ENCODE data around the gene RSKR.
A peak's percentile ranks its signal among the peaks of the same experiment; 100 is the strongest.
"Not testable (repeated sequence)": the region's sequence is repeated elsewhere in the genome, so short reads cannot be mapped to it uniquely, and the experiment has no call there.

Gene RSKR

DNA sequence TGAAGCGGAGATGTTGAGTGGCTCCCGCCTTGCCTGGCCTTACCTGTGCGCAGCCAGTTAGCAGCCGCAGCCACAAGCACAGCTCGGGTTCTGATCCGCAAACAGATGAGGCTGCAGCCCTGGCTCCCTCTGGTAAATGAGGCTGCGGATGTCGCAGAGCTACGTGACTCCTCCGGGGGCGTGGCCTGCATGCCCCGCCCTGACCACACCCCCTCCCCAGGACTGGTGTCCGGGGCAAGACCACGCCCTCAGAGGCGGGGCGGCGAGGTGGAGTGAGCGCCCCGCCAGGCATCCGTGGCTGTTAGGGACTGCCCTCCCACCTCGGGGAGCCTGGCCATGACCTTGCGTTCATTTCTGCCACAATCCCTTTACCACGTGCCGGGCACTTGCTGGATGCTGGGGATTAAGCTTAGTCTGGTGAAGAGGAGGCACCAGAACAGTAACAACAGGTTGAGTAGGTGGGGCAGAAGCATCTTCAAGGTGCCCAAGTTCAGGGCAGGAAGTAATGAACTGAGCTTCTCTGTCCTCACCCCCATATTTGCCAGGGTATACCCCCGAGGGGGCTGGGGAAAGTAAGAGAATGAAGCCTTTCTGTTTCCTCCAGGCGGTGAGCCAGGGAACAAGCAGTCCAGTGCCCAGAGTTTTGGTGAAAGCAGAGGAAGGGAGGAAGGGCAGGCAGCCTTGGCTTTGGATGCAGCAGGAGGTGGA is 37.1 kb downstream of the RSKR start, which contains the start of gene ALDOC:
TSS of gene ALDOC (minus strand) at position 138 of the 708 bp plus-strand sequence. CDS start 1,363 bp downstream, outside the sequence.
- peak; percentile 89 for DNase-seq

DNA sequence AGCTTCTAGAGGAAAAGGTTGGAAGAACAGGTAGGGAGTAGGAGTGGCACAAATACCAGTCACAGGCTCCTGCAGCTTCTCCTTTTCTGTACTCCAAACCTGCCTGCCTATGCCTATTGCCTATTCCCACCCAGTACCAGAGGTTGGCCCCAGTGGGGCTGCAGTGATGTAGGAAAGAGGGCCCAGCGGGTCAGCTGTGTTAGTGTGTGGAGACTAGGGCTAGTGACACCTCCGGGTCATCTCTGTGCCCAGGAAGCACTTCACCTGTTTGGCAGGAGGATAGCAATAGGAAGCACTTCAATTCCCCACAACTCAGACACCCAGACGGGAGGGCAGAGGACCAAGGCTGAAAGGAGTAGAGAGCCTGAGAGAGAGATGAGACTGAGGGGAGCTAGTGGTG is 38.0 kb downstream of the RSKR start:
- DNase-seq: not testable (repeated sequence)

DNA sequence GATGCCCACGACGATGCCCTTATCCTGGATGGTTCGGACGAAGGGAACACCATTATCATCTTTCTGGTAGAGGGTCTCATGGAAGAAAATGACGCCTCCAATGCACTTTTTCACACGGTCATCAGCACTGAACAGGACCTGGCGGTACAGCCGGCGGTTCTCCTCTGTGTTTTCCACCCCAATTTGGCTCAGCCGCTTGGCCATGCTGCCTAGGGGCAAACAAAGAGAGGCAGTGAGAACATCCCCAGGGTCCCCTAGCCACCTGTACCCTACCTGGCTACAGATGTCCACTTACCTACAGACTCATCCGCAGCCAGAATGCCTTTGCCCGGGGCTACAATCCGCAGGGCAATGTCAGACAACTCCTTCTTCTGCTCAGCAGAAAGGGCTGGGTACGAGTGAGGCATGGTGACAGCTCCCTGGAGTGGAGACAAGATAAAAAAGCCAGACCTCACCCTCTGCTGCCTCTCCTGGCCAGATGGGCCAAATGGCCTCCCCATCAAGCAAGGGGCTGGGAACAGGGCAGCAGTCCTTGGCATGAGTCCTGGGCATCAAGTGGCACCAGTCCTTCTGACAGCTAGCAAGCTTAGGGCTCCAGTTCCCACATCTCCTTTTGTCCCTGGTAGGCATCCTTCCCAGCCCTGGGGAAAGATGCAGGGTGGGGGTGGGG is 38.7 kb downstream of the RSKR start:
- no peak for DNase-seq

- DNase-seq: no peak
Measured at GRCh38 chr17:28574526-28574925, 39.5 kb downstream of the RSKR start.

- no peak for DNase-seq
Measured at GRCh38 chr17:28573966-28574480, 40.0 kb downstream of the RSKR start.

DNA sequence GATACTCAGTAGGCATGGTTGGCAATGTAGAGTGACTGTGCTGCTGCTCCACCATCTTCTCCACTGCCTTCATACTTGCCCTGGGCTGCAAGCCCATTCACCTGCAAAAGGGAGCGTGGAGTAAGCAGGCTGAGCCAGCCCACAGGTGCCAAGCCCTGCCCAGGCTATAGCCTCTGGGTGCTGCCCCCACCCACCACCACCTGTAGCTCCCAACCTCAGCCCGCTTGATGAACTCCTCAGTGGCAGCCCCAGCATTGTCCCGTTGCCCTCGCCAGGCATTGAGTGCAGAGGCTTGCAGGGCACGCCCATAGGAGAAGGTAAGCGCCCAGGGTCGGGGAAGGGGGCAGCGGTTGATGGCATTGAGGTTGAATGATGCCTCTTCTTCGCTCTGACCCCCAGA is 40.5 kb downstream of the RSKR start:
- no peak for DNase-seq

DNA sequence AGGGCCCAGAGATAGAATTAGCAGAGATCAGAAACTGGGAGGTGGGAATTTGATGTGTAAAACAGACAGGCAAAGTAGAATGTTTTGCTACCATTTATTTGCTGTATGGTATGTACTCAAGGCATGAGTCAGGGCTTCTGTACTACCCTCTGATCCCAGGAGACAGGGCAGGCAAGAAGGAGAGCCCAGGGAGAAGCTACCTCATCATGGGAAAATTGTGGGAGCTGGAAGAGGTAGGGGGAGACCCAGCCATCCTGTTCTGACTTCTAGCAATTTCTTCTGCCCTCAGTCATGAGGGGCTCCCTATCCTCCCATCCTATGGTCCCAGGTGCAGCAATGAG is 41.0 kb downstream of the RSKR start:
- no peak for DNase-seq

- no peak for DNase-seq
Measured at GRCh38 chr17:28572259-28573039, 41.5 kb downstream of the RSKR start.

GRCh38 chr17:28571361-28572122 is 42.4 kb downstream of the RSKR start, which contains the start of gene PIGS:
PIGS (minus strand) TSS chr17:28571524; CDS start chr17:28571496, 28 bp downstream.
- peak; percentile 87 for DNase-seq

DNA sequence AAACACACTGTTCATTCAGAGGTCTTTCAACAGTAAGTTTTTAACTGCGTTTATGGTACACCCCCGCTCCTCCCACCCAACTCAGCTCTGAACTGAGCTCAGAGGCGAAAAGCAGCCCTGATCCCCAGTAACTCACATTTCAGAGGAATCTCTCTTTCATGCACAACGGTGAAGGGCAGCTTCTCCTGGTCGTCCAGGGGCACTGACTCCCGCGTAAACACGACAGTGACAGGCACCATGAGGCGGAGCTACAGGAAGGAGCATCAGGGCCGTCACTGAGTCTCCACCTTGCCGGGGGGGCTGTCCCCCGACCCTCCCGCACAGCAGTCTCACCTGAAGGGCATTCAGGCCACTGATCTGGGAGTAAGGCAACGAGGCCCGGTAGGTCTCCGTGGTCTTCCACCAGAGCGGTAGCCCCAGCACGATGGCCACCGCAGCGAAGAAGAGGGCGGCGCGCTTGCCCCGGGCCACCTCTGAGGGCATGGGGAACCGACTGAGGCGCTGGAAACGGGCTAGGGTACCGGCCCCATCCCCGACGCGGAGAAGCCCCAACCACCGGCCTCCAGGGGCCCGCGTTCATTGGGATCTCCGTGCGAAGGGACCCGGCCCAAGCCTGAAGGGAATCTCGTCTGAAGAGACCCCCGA is 43.1 kb downstream of the RSKR start:
- no peak for DNase-seq

- DNase-seq: no peak
Measured at GRCh38 chr17:28569446-28569845, 44.5 kb downstream of the RSKR start.

DNA sequence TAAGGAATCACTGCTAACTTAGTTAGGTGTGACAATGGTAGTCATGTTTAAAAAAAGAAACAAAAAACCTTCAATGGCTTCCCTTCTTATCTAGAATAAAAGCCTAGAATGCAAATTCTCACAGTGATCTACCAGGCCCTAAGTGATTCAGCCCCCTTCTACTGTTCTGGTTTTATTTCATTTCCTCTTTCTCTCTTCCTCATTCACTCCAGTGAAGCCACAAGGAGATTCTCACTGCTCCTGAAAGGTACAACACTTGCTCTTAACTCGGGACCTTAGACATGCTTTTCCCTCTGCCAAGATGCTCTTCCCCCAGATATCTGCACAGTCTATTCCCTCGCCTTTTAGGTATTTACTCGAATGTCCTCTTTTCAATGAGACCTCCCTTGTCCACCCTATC is 46.4 kb downstream of the RSKR start:
- no peak for DNase-seq

GRCh38 chr17:28563475-28563874 is 50.5 kb downstream of the RSKR start:
- peak; percentile 66 for DNase-seq

Data from fibroblast of skin of right quadriceps (primary cell).